ENCODE data around the gene UGT3A1.
"Not testable (repeated sequence)": the region's sequence is repeated elsewhere in the genome, so short reads cannot be mapped to it uniquely, and the experiment has no call there.

UGT3A1 gene

GRCh38 chr5:35990520-35990919 is 670 bp downstream of the UGT3A1 start:
- no peak for FAIRE-seq
- no peak for DNase-seq (ENCODE audit: insufficient read length, low spot score)

- DNase-seq (ENCODE audit: insufficient read length, low spot score) = no peak
- no peak for FAIRE-seq
Measured at GRCh38 chr5:35988529-35988928, 2.7 kb downstream of the UGT3A1 start.

DNA sequence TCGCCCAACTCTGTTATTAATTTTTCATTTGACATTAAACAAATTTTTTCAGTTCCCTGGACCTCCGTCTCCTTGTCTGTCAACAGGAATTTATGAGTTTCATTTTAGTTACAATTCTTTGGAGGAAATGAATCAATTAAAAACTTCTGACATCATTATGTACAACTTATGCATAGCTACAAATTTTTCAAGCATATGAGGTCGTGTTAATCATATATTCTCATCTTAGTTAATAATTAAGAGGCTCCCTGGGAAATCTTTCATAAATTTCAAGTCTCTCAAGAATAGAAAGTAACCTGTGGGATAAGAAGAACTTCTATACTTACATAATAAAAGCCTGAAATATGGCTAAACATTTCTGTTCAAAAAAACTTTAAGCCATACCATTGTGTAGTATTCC is 3.4 kb downstream of the UGT3A1 start:
- no peak for DNase-seq (ENCODE audit: insufficient read length, low spot score)
- FAIRE-seq = no peak

GRCh38 chr5:35979715-35980114 is 11.5 kb downstream of the UGT3A1 start:
- DNase-seq (ENCODE audit: insufficient read length, low spot score) = no peak
- FAIRE-seq = no peak

DNA sequence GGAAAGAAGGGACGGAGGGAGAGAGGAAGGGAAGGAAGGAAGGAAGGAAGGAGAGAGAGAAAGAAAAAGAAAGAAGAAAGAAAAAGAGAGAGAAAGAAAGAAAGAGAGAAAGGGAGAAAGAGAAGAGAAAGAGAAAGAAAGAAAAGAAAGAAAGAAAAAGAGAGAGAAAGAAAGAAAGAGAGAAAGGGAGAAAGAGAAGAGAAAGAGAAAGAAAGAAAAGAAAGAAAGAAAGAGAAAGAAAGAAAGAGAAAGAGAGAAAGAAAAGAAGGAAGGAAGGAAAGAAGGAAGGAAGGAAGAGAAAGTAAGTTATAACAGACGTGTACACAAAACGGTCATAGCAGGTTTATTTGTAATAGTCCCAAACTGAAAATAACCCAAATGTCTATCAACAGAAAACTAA is 14.3 kb downstream of the UGT3A1 start:
- not testable (repeated sequence) for DNase-seq (ENCODE audit: insufficient read length, low spot score); FAIRE-seq

GRCh38 chr5:35974570-35974969 is 16.6 kb downstream of the UGT3A1 start:
- DNase-seq (ENCODE audit: insufficient read length, low spot score) (no peak), FAIRE-seq (peak; percentile 58)

- no peak for FAIRE-seq
- DNase-seq (ENCODE audit: insufficient read length, low spot score) = no peak
Measured at GRCh38 chr5:35971878-35972210, 19.3 kb downstream of the UGT3A1 start.

DNA sequence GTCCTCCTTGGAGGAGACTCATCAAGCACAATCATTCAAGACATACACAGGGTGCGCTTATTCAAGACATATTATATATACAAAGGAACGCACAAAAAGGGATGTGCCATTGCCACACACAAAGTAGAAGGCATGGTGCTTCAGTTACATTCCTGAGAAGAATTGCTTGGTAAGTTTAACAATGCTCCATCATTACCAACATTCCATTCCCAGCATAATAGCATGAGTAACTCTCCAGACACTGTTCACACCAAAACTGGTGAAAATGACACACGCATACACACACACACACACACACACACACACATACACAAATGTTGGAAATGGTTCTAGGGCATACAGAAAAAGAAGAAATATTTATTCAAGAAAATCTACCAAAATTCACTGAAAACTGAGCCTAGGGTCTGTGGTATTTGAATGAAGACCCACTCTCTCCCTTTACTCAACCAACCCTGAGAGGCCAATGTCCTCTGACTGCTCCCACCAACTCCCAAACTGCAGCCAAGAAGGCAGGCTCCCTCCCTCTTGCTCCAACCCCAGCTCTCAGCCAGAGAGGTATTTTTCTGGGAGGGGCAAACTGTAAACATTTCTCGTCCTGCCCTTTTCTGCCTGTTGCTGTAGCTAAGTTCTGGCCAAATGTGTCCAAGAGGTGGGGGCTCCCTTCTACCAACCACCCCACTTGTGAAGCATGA is 19.9 kb downstream of the UGT3A1 start:
- FAIRE-seq (peak; percentile 68), DNase-seq (ENCODE audit: insufficient read length, low spot score) (no peak)

DNA sequence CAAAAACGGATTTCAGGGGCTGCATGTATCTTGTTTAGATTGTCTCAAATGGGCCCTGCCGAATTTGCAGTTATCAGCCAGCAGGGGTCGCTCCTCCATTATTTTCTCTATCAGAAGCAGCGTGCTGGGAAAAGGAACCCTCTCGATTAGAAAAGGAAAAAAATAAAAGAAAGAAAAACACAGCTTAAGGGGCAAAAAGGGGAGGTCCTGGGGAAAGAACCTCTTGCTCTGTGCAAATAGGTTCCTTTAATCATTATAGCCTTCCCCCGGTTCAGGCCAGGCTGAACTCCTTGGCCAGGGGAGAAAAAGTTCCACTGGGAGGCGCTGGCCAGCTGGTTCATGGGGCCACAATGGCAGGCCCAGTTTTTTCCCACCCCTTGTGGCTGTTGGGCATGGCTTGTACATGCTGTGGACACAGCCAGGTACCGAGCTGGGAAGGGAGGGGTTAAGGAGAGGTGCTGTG is 27.8 kb downstream of the UGT3A1 start:
- no peak for DNase-seq (ENCODE audit: insufficient read length, low spot score)
- FAIRE-seq = no peak

- FAIRE-seq (peak; percentile 48), DNase-seq (ENCODE audit: insufficient read length, low spot score) (no peak)
Measured at GRCh38 chr5:35960328-35960727, 30.9 kb downstream of the UGT3A1 start.

GRCh38 chr5:35956429-35956828 is 34.8 kb downstream of the UGT3A1 start:
- FAIRE-seq = no peak
- DNase-seq (ENCODE audit: insufficient read length, low spot score) = no peak

GRCh38 chr5:35954175-35954574 is 37.0 kb downstream of the UGT3A1 start:
- DNase-seq (ENCODE audit: insufficient read length, low spot score) (no peak), FAIRE-seq (peak; percentile 59)

DNA sequence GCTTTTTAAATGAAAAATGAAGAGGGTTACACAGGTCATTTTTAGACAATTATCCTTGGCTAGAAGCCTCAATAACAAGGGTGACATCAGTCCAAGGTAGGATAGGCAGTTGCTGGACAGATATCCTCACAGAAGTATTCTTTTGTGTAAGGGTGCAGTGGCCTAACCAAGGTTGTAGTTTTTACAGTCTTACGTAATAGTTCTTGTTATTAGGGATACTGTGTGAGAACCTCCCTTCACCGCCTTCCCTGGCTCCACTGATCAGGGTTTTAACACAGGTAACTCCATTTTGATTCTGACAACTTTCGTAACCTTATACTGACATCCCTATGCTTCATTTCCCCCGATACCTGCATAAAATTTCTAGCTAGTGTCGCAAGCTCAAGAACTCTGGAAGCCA is 44.1 kb downstream of the UGT3A1 start:
- peak; percentile 42 for FAIRE-seq
- no peak for DNase-seq (ENCODE audit: insufficient read length, low spot score)

DNA sequence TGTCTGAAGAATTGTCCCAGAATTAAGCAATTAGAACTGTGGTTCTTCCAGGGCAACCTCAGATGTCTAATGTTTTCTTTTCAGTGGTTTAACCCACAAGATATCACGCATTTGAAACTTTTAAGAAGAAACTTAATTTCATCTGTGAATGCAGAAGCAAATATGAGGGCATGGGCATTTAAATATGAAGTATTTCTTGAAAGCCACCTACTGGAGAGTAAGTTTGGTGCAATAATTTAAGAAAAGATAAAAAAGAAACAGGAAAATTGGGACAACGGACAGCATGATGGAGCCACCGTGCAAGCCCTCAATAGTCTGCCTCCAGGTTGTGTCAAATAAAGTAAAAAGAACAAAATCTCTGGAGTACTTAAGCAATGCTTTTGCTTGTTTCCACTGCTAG is 51.6 kb downstream of the UGT3A1 start:
- no peak for FAIRE-seq
- DNase-seq (ENCODE audit: insufficient read length, low spot score) = no peak

- peak; percentile 65 for DNase-seq (ENCODE audit: insufficient read length, low spot score)
- peak; percentile 44 for FAIRE-seq
Measured at GRCh38 chr5:35938568-35939227, 52.5 kb downstream of the UGT3A1 start, which contains the start of gene CAPSL. Gene CAPSL (minus strand): TSS chr5:35938622. CDS start chr5:35921120, 17,502 bp downstream.

GRCh38 chr5:35926389-35927051 is 64.7 kb downstream of the UGT3A1 start:
- DNase-seq (ENCODE audit: insufficient read length, low spot score) (peak; percentile 80), FAIRE-seq (peak; percentile 95)

DNA sequence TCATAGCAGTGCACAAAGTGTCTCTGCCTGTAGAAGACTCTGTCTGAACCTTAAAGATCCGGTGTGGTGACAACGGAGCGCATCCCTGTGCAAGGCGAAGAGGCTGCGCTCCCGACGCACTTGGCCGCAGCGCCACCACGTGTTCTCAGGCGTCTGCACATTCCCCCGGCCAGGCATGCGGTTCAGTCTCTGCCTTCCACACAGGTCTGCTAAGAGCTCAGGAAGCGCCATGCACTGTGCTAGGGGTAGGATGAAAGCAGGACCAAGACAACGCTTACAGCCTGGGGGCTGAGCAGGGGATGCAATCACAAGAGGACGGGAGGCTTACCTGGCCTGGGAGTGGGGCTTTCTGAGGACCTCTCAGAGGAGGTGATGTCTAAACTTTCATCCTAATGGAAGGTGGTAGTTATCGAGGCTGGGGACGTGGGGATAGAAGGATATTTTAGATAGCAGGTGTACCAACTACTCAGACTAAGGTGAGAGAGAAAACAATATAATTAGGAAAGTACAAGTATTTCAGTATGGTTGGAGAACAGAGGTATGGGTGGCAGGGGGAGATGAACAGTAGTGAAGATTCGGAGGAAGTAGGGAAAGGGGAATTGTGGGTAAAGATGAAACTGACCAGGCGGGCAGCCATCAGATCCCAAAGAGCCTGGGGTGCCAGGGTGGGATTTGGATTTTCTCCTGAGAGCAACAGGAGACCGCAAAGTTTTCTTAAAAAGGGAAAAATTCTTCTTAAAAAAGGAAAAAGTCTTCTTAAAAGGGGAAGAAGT is 66.1 kb downstream of the UGT3A1 start:
- FAIRE-seq = peak; percentile 99
- peak; percentile 89 for DNase-seq (ENCODE audit: insufficient read length, low spot score)

- DNase-seq (ENCODE audit: insufficient read length, low spot score) (no peak), FAIRE-seq (no peak)
Measured at GRCh38 chr5:35924122-35924949, 66.9 kb downstream of the UGT3A1 start.

DNA sequence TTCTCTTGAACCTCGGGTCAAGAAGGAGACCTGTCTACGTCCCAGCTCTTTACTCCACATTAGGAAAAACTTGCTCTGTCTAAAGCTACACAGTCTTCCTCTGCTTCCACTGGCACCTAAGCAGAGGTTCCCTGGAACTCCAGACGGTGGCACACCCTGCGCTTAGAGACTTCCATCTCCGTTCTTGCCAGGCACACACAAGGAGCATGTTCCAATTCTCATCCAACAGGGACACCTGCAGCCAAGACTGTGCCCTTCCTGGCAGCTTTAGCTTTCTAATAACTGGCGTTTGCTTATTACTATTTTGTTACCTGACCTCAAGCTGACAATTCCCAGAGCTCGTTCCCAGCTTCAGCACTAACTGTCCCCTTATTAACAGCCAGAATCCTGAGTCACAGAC is 68.7 kb downstream of the UGT3A1 start:
- DNase-seq (ENCODE audit: insufficient read length, low spot score) (peak; percentile 35), FAIRE-seq (peak; percentile 49)

DNA sequence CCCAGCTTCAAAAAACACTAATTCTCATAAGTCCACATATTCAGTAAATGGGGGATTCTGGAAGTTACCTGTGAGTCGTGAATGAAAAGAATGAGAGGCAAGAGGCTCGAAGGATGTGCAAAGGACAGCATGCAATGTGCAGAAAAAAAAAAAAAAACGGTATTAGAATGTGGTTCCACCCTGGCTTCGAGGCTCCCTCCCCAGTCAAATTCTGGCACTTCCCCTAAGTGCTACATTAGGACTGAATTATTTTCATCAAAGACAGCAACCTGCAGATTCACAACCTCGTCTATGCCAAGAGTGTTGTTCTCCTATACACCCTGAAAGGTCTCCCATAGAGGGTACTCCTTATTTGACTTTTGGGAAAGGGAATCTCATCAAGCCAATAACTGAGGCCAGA is 69.3 kb downstream of the UGT3A1 start:
- FAIRE-seq = no peak
- DNase-seq (ENCODE audit: insufficient read length, low spot score) = no peak
